Colonic mucosa (tissue), 4 donors: Measurements from ENCODE around the gene FAM110D. TPM values are rescaled to one million over a fixed set of nuclear protein-coding genes. Genes with fewer than 3 reads are reported as not detected.

ENCODE experiments used
- DNase-seq: peaks from one replicate; pipeline ENCODE4 v3.0.0-alpha.2; 2020
- H3K27ac ChIP-seq: fragments of 200-600 bp; one replicate; pipeline ENCODE4 v1.8.0; 2021
- H3K27me3 ChIP-seq: fragments of 200-600 bp; one replicate; pipeline ENCODE4 v1.8.0; 2021
- H3K36me3 ChIP-seq: fragments of 200-600 bp; one replicate; pipeline ENCODE4 v1.8.0; 2021
- H3K4me1 ChIP-seq: fragments of 200-600 bp; one replicate; pipeline ENCODE4 v1.8.0; 2021; ENCODE audit warnings: mild to moderate bottlenecking
- H3K4me3 ChIP-seq: fragments of 200-600 bp; one replicate; pipeline ENCODE4 v1.8.0; 2021
- H3K9ac ChIP-seq, 2 donors: one replicate each; pipeline ENCODE4 v1.7.0; 2013; ENCODE audit warnings: control low read depth in 2 of 2, low read depth in 2 of 2, low read length in 2 of 2
- H3K9me3 ChIP-seq: fragments of 200-600 bp; one replicate; pipeline ENCODE4 v1.8.0; 2021
- CTCF ChIP-seq: fragments of 200-600 bp; IDR thresholded peaks from one replicate; pipeline ENCODE4 v1.8.0; 2022; ENCODE audit warnings: antibody characterized with exemption, mild to moderate bottlenecking
- intact Hi-C: fragments of 100-400 bp; cut with DNase I; formaldehyde crosslinking; loops from one replicate; pipeline ENCODE4 v1.14.1; 2022
- total RNA-seq, 2 donors: library from RNA; stranded (reverse); fragmentation: NEBNext Ultra II Directional in 1 of 2; extraction: Animal tissue kit (Norgen Biotek cat#: 25700) in 1 of 2; gene quantifications; one replicate each; pipeline ENCODE4 v1.2.1, GENCODE V29; 2021
- donor health status: healthy.
- donor health status: DM: no; HTN: no; CAD: no.
- donor health status: DM: no; HTN: no; CAD: no.

The FAM110D gene
- 1 to 10 TPM in 1 of 2 donors, under 1 TPM in 1; 0.57 to 1.1 TPM for total RNA-seq

- H3K27me3 ChIP-seq, result no peaks in the 10 kb centered on the region
- intact Hi-C loops, result no loop called here
- peaks cover 6% of the 10 kb centered on the region for H3K4me1 ChIP-seq
- no peaks in the 10 kb centered on the region for H3K9me3 ChIP-seq
- no peak within 1 kb of the TSS for H3K9ac ChIP-seq
- no peak within 1 kb of the TSS for H3K27ac ChIP-seq
- no peak for TF ChIP-seq CTCF
- no peaks in the 10 kb centered on the region for H3K36me3 ChIP-seq
- no peak for DNase-seq
- H3K4me3 ChIP-seq, result no peak within 1 kb of the TSS
These were observed at the start of gene FAM110D for GRCh38 chr1:26158908-26159742. TSS of gene FAM110D (plus strand) at chr1:26159079. CDS start at chr1:26161292, 2,213 bp downstream.

- Histone ChIP-seq H3K4me3 (no peak overlapping the region), H3K9me3 (no peaks in the 10 kb centered on the region), H3K36me3 (no peaks in the 10 kb centered on the region), H3K27me3 (no peaks in the 10 kb centered on the region), H3K4me1 (no peaks in the 10 kb centered on the region), H3K27ac (no peak overlapping the region), H3K9ac (peak overlapping the region in 1 of 2 donors; percentile 88)
- no peak for DNase-seq
- intact Hi-C loops, result loop anchor here (5.0 kb wide), 1 partner anchor 53 kb away; no protein-coding TSS in a partner anchor
- TF ChIP-seq CTCF, result no peak
These were observed 49.4 kb upstream of the FAM110D start for GRCh38 chr1:26109229-26110164.

- H3K4me3 ChIP-seq, result peak overlapping the region; percentile 99
- H3K9ac ChIP-seq, result peak overlapping the region; percentile 88 to 90
- H3K27ac ChIP-seq, result peak overlapping the region; percentile 98
- intact Hi-C loops, result no loop called here
- H3K9me3 ChIP-seq, result no peaks in the 10 kb centered on the region
- TF ChIP-seq CTCF, result no peak
- H3K4me1 ChIP-seq, result no peaks in the 10 kb centered on the region
- H3K27me3 ChIP-seq, result no peaks in the 10 kb centered on the region
- DNase-seq, result peak; percentile 85
- H3K36me3 ChIP-seq, result peaks cover 4% of the 10 kb centered on the region
These were observed 47.9 kb upstream of the FAM110D start for GRCh38 chr1:26110731-26111529.

GRCh38 chr1:26111530-26112406, 47.1 kb upstream of the FAM110D start, which contains the start of gene PDIK1L:
TSS of gene PDIK1L (plus strand) at chr1:26111824. CDS start at chr1:26114309, 2,485 bp downstream.
- peaks cover 4% of the 10 kb centered on the region for H3K36me3 ChIP-seq
- H3K27ac ChIP-seq, result peak within 1 kb of the TSS; percentile 98
- peak within 1 kb of the TSS; percentile 99 for H3K4me3 ChIP-seq
- TF ChIP-seq CTCF, result no peak
- peak within 1 kb of the TSS; percentile 88 to 93 for H3K9ac ChIP-seq
- H3K27me3 ChIP-seq, result no peaks in the 10 kb centered on the region
- no peaks in the 10 kb centered on the region for H3K4me1 ChIP-seq
- intact Hi-C loops, result no loop called here
- peak; percentile 93 for DNase-seq
- no peaks in the 10 kb centered on the region for H3K9me3 ChIP-seq
